ENCODE measurements around the gene EYA2. TPM values are rescaled to one million over a fixed set of nuclear protein-coding genes. Genes with fewer than 3 reads are reported as not detected.

EYA2 gene
- polyA plus RNA-seq, 1 experiment = 4.0 TPM

GRCh38 chr20:46935394-46936017 is 40.9 kb downstream of the EYA2 start:
- POLR2A ChIA-PET = no interaction called here

GRCh38 chr20:46936415-46937156 is 41.9 kb downstream of the EYA2 start:
- POLR2A ChIA-PET = no interaction called here
- no peak for TF ChIP-seq CTCF (IDR thresholded peaks at IDR 0.05; ENCODE audit: low read depth, low read length)
- CTCF ChIA-PET = interaction anchor here (1.2 kb wide), 1 partner anchor 87 kb away, joined by 5 read pairs; no protein-coding TSS in a partner anchor

More at GRCh38 chr20:46935394-46936017, 40.9 kb downstream of the EYA2 start:
- H3K27me3 ChIP-seq (ENCODE audit: control insufficient read depth, insufficient read depth, low read length) = no peaks in the 10 kb centered on the region
- DNase-seq (ENCODE audit: low read depth, low spot score) = no peak
- no peak for TF ChIP-seq CTCF (IDR thresholded peaks at IDR 0.05; ENCODE audit: low read depth, low read length)
- no peaks in the 10 kb centered on the region for H3K9me3 ChIP-seq (ENCODE audit: control insufficient read depth, insufficient read depth, low read length)
- H3K4me3 ChIP-seq (ENCODE audit: low read depth, low read length) = no peak overlapping the region
- CTCF ChIA-PET = no interaction called here
- H3K27ac ChIP-seq (ENCODE audit: low read depth, low read length) = no peak overlapping the region

DNA sequence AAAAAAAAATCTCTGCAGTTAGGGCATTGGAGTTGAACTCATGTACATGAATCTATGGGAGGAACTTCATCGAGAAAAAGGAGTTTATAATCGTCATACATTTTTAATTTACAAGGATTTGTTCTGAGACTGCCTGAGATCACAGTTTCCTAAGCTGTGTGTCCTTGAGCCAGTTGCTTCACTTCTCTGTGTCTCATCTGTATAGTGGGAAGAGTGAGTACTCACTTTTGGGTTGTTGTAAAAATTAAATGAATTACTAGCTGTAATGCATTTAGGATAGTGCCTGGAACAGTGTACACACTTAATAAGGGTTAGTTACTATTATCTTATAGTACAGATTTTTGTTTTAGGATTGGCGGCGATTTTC is 42.5 kb downstream of the EYA2 start:
- POLR2A ChIA-PET = no interaction called here
- Histone ChIP-seq H3K4me3 (ENCODE audit: low read depth, low read length) (no peak overlapping the region), H3K9me3 (ENCODE audit: control insufficient read depth, insufficient read depth, low read length) (no peaks in the 10 kb centered on the region), H3K27me3 (ENCODE audit: control insufficient read depth, insufficient read depth, low read length) (no peaks in the 10 kb centered on the region), H3K27ac (ENCODE audit: low read depth, low read length) (no peak overlapping the region)
- DNase-seq (ENCODE audit: low read depth, low spot score) = no peak
- CTCF ChIA-PET = interaction anchor here (1.2 kb wide), 1 partner anchor 87 kb away, joined by 5 read pairs; no protein-coding TSS in a partner anchor
- no peak for TF ChIP-seq CTCF (IDR thresholded peaks at IDR 0.05; ENCODE audit: low read depth, low read length)

More at GRCh38 chr20:46936415-46937156, 41.9 kb downstream of the EYA2 start:
- H3K27ac ChIP-seq (ENCODE audit: low read depth, low read length) = peak overlapping the region; percentile 39
- no peak overlapping the region for H3K4me3 ChIP-seq (ENCODE audit: low read depth, low read length)
- no peak for DNase-seq (ENCODE audit: low read depth, low spot score)
- H3K27me3 ChIP-seq (ENCODE audit: control insufficient read depth, insufficient read depth, low read length) = no peaks in the 10 kb centered on the region
- no peaks in the 10 kb centered on the region for H3K9me3 ChIP-seq (ENCODE audit: control insufficient read depth, insufficient read depth, low read length)

GRCh38 chr20:46937533-46938226 is 43.0 kb downstream of the EYA2 start:
- H3K9me3 ChIP-seq (ENCODE audit: control insufficient read depth, insufficient read depth, low read length) = no peaks in the 10 kb centered on the region
- ChIA-PET CTCF (interaction anchor here (1.1 to 1.2 kb wide), 2 partner anchors 86 to 188 kb away, joined by 5 to 7 read pairs; no protein-coding TSS in a partner anchor), POLR2A (no interaction called here)
- no peaks in the 10 kb centered on the region for H3K27me3 ChIP-seq (ENCODE audit: control insufficient read depth, insufficient read depth, low read length)
- no peak for DNase-seq (ENCODE audit: low read depth, low spot score)
- TF ChIP-seq CTCF (IDR thresholded peaks at IDR 0.05; ENCODE audit: low read depth, low read length) = no peak
- H3K4me3 ChIP-seq (ENCODE audit: low read depth, low read length) = no peak overlapping the region
- no peak overlapping the region for H3K27ac ChIP-seq (ENCODE audit: low read depth, low read length)
